Stimulated activated CD4-positive, alpha-beta T cell treated with anti-CD3 and anti-CD28 coated beads, Interleukin-12 subunit alpha, Interleukin-12 subunit beta, amount 100 ng/mL, for 24 hours (primary cell): ENCODE measurements around the gene SPANXN1.
"Not testable (repeated sequence)": the region's sequence is repeated elsewhere in the genome, so short reads cannot be mapped to it uniquely, and the experiment has no call there.

Experiments used
- DNase-seq, 2 experiments: peaks; one replicate each; pipeline ENCODE4 v3.0.0-alpha.2; 2020; ENCODE audit warnings: low read depth in 2 of 2

SPANXN1 gene, protein sequence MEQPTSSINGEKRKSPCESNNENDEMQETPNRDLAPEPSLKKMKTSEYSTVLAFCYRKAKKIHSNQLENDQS

DNA sequence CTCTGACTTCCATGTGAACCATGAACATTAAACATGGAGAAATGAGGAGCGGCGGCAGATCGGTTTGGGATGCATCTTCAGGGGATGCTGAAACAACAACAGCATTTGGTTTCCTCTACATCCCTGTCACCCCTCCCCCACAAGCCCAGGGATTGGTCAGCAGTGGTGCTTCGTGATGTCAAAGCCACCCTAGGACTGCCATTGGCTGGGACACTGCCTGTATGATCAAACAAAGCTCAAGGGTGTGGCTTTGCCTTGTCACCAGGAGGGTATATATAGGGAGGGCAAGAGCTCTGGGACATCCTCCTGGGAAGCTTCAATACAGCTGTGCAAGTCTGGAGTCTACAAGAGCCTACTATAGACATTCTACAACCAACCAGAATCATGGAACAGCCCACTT lies at the start of gene SPANXN1:
Gene SPANXN1, plus strand, starts transcription at position 301 of the 400 bp plus-strand sequence. Its CDS starts 84 bp downstream, at position 385.
- DNase-seq = not testable (repeated sequence)

DNA sequence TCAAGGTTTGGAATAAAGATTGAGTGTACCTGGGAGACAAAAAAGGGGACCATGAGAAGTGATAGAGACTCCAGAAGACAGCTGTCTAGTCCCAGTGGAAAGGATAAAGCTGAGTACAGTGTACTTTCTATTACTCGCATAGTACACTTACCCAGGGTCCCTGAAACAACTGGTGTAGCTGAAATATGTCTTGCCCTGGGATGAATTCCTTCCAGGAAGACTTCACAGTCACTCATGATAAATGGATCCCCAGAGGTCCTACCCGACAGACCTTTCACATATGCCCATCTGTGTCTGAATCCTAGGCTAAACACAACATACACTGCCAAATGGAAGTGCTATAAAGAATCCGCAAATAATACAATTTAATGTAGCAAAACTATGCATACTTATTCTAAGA lies 48.2 kb upstream of the SPANXN1 start:
- DNase-seq = no peak

DNA sequence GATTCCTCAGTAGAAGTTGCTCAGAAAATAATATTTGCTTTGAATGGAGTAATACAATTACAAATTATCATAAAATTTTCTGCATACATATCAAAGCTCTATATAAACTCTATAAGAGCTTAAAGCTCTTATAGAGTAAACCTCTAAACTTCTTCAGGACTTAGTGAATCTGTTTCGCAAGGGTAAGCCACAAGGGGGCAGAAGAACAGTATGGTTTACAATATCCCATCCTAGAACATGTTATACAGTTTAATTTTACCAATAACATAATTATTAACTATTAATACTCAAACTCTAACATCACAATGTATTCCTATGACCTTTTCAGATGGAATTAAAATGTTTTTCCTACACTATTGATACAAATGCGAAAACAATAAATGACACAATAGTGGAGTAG lies 33.8 kb upstream of the SPANXN1 start:
- DNase-seq = no peak

DNA sequence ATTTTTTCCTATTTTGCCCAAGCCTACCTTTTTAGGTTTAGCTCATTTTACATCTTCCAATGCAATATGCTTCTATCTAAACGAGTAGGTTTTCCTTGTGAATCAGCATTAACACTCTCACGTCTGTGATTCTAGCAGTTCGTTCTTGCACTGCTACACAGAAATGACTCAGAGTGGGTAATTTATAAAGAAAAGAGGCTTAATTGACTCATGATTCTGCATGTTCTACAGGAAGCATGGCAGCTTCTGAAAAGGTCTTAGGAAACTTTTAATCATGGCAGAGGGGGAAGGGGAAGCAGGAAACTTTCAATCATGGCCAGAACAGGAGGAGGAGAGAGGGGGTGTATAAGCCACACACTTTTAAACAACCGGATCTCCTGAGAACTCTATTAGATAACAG lies 44.9 kb downstream of the SPANXN1 start:
- no peak for DNase-seq
